ENCODE results near the gene C10orf120. TPM values are rescaled to one million over a fixed set of nuclear protein-coding genes. Genes with fewer than 3 reads are reported as not detected.

C10orf120 gene
- polyA plus RNA-seq, 3 donors = not detected

- H3K4me1 ChIP-seq (ENCODE audit: control insufficient read depth in 1 of 2, insufficient read depth in 2 of 2, low read length in 2 of 2) = no peaks in the 10 kb centered on the region
- H3K36me3 Mint-ChIP-seq = no peaks in the 10 kb centered on the region
- no peak for TF ChIP-seq CTCF (IDR thresholded peaks at IDR 0.05)
- H3K79me2 ChIP-seq (ENCODE audit: insufficient read depth, low read length) = no peaks in the 10 kb centered on the region
- peaks cover 0 to 2% of the 10 kb centered on the region in 2 donors for H3K27me3 ChIP-seq (ENCODE audit: control insufficient read depth in 2 of 2, insufficient read depth in 2 of 2, low read length in 2 of 2)
- H3K27ac Mint-ChIP-seq = no peak overlapping the region
- no peak overlapping the region for H3K9ac ChIP-seq (ENCODE audit: insufficient read depth, low read length, poor library complexity, severe bottlenecking)
- no peaks in the 10 kb centered on the region for H4K20me1 ChIP-seq (ENCODE audit: insufficient read depth, low read length)
- H3K4me2 ChIP-seq (replicated peaks; ENCODE audit: extremely low read depth, low read length, poor library complexity, severe bottlenecking) = no peak overlapping the region
- no peak overlapping the region for H3K4me3 Mint-ChIP-seq
- no peak overlapping the region for H2AFZ ChIP-seq (ENCODE audit: insufficient read depth, low read depth, low read length, poor library complexity, severe bottlenecking)
- no peaks in the 10 kb centered on the region for H3K4me1 Mint-ChIP-seq
- H3K27ac ChIP-seq (ENCODE audit: low read depth in 1 of 2, low read length in 2 of 2) = no peak overlapping the region
- no peaks in the 10 kb centered on the region for H3K9me3 ChIP-seq (replicated peaks in 1 of 2; ENCODE audit: control insufficient read depth in 1 of 2, insufficient read depth in 1 of 2, low read length in 2 of 2)
- no CpG with 5 or more reads among the region's 4 CpGs for WGBS (ENCODE audit: insufficient coverage)
- intact Hi-C loops (cut with micrococcal nuclease) = no loop called here
- no peak for DNase-seq
- H3K9me3 Mint-ChIP-seq = no peaks in the 10 kb centered on the region
- no peak overlapping the region for H3K4me3 ChIP-seq (replicated peaks in 1 of 3; ENCODE audit: low read depth in 2 of 3, low read length in 3 of 3)
- H3K27me3 Mint-ChIP-seq (ENCODE audit: low read depth in 3 of 3) = peaks cover 6 to 9% (median 8%) of the 10 kb centered on the region in 3 donors
- H3K36me3 ChIP-seq (replicated peaks in 1 of 2; ENCODE audit: control insufficient read depth in 1 of 2, insufficient read depth in 2 of 2, low read length in 2 of 2) = no peaks in the 10 kb centered on the region
Observed at GRCh38 chr10:122706947-122707346, 7.3 kb upstream of the C10orf120 start.

GRCh38 chr10:122706467-122706866 lies 6.8 kb upstream of the C10orf120 start:
- Histone ChIP-seq H3K9ac (ENCODE audit: insufficient read depth, low read length, poor library complexity, severe bottlenecking) (no peak overlapping the region), H3K27me3 (ENCODE audit: control insufficient read depth in 2 of 2, insufficient read depth in 2 of 2, low read length in 2 of 2) (peaks cover 0 to 2% of the 10 kb centered on the region in 2 donors), H3K79me2 (ENCODE audit: insufficient read depth, low read length) (no peaks in the 10 kb centered on the region), H3K36me3 (replicated peaks in 1 of 2; ENCODE audit: control insufficient read depth in 1 of 2, insufficient read depth in 2 of 2, low read length in 2 of 2) (no peaks in the 10 kb centered on the region), H3K4me3 (replicated peaks in 1 of 3; ENCODE audit: low read depth in 2 of 3, low read length in 3 of 3) (no peak overlapping the region), H4K20me1 (ENCODE audit: insufficient read depth, low read length) (no peaks in the 10 kb centered on the region), H3K4me1 (ENCODE audit: control insufficient read depth in 1 of 2, insufficient read depth in 2 of 2, low read length in 2 of 2) (no peaks in the 10 kb centered on the region), H2AFZ (ENCODE audit: insufficient read depth, low read depth, low read length, poor library complexity, severe bottlenecking) (no peak overlapping the region), H3K9me3 (replicated peaks in 1 of 2; ENCODE audit: control insufficient read depth in 1 of 2, insufficient read depth in 1 of 2, low read length in 2 of 2) (no peaks in the 10 kb centered on the region), H3K4me2 (replicated peaks; ENCODE audit: extremely low read depth, low read length, poor library complexity, severe bottlenecking) (no peak overlapping the region), H3K27ac (ENCODE audit: low read depth in 1 of 2, low read length in 2 of 2) (no peak overlapping the region)
- no peak for DNase-seq
- Mint-ChIP-seq H3K27me3 (ENCODE audit: low read depth in 3 of 3) (peaks cover 6 to 9% (median 8%) of the 10 kb centered on the region in 3 donors), H3K4me1 (no peaks in the 10 kb centered on the region), H3K27ac (no peak overlapping the region), H3K36me3 (no peaks in the 10 kb centered on the region), H3K4me3 (no peak overlapping the region), H3K9me3 (no peaks in the 10 kb centered on the region)
- intact Hi-C loops (cut with micrococcal nuclease) = no loop called here
- no peak for TF ChIP-seq CTCF (IDR thresholded peaks at IDR 0.05)
- no CpG with 5 or more reads among the region's 2 CpGs for WGBS (ENCODE audit: insufficient coverage)
